GM12878 (cell line): Measurements from ENCODE around the gene PITRM1. TPM values are rescaled to one million over a fixed set of nuclear protein-coding genes. Genes with fewer than 3 reads are reported as not detected.

ENCODE experiments used
- ATAC-seq: fragments of 200-7000 bp; cut with Tn5 transposase; 3 replicates; pipeline ENCODE4 v1.9.1; 2020; ENCODE audit warnings: mild to moderate bottlenecking, moderate library complexity
- BruUV-seq: library from RNA; stranded (reverse); fragments of 400-500 nt; replicated peaks from 2 replicates; lab custom pipeline; 2021; lab: Mats Ljungman, UMichigan
- CTCF ChIA-PET: fragments of 300-600 bp; sonication (Branson Sonifier 250); formaldehyde crosslinking; extraction: SDS; loops from one replicate; lab custom pipeline; 2021; ENCODE audit warnings: inconsistent platforms; lab: Yijun Ruan, JAX
- POLR2A ChIA-PET: fragments of 350-600 bp; formaldehyde crosslinking; extraction: SDS; loops from one replicate; lab custom pipeline; 2021; ENCODE audit warnings: inconsistent platforms; lab: Charles Lee
- RAD21 ChIA-PET: fragments of 300-600 bp; sonication (Branson Sonifier 250); formaldehyde crosslinking; loops from one replicate; lab custom pipeline; 2023; ENCODE audit warnings: antibody characterized with exemption; ENCODE audit not compliant: unreplicated experiment; lab: Charles Lee
- SMC1A ChIA-PET: fragments of 300-600 bp; sonication (Branson Sonifier 250); formaldehyde crosslinking; loops from one replicate; lab custom pipeline; 2023; ENCODE audit not compliant: unreplicated experiment, uncharacterized antibody; lab: Charles Lee
- DNase-seq: peaks from one replicate; pipeline ENCODE4 v3.0.0-alpha.2; 2011; ENCODE audit warnings: low read depth, low spot score
- FAIRE-seq: peaks from 3 replicates; lab custom pipeline; 2011; peaks lifted over from hg19 to GRCh38; lab: Jason Lieb, UNC
- H2AFZ ChIP-seq: 2 replicates; pipeline ENCODE4 v1.6.0; 2011; ENCODE audit warnings: low read depth, low read length, control low read depth; ENCODE audit not compliant: control insufficient read depth
- H3K27ac ChIP-seq: 2 replicates; pipeline ENCODE4 v1.5.1; 2011; ENCODE audit warnings: control low read depth; ENCODE audit not compliant: control insufficient read depth, insufficient read depth
- H3K27me3 ChIP-seq, 2 experiments: replicated peaks in 1 of 2; 2 replicates each; pipeline versions ENCODE4 v1.6.0 to v1.6.1; 2011; ENCODE audit warnings: low read length in 1 of 2; ENCODE audit not compliant: control insufficient read depth in 2 of 2, insufficient read depth in 2 of 2
- H3K36me3 ChIP-seq, 2 experiments: 2 replicates each; pipeline ENCODE4 v1.5.1; 2011; ENCODE audit warnings: low read length in 1 of 2; ENCODE audit not compliant: control insufficient read depth in 2 of 2, insufficient read depth in 2 of 2
- H3K4me1 ChIP-seq: 2 replicates; pipeline ENCODE4 v1.6.1; 2011; ENCODE audit warnings: mild to moderate bottlenecking, low read length, moderate library complexity, mixed read lengths; ENCODE audit not compliant: control insufficient read depth, insufficient read depth
- H3K4me2 ChIP-seq: 2 replicates; pipeline ENCODE4 v1.6.0; 2011; ENCODE audit warnings: control low read depth; ENCODE audit not compliant: control insufficient read depth, insufficient read depth
- H3K4me3 ChIP-seq: fragments of 200-600 bp; sonication (generic); 2 replicates; pipeline ENCODE4 v1.5.1; 2016
- H3K79me2 ChIP-seq: 2 replicates; pipeline ENCODE4 v1.6.0; 2011; ENCODE audit warnings: low read length; ENCODE audit not compliant: control insufficient read depth, insufficient read depth
- H3K9ac ChIP-seq: 2 replicates; pipeline ENCODE4 v1.8.0; 2011; ENCODE audit warnings: low read length, control low read depth, mixed read lengths; ENCODE audit not compliant: control insufficient read depth, insufficient read depth
- H3K9me3 ChIP-seq: replicated peaks from 3 replicates; pipeline ENCODE4 v1.5.1; 2011; ENCODE audit warnings: mild to moderate bottlenecking, low read length; ENCODE audit not compliant: control insufficient read depth, insufficient read depth
- H4K20me1 ChIP-seq: 2 replicates; pipeline ENCODE4 v1.6.0; 2011; ENCODE audit not compliant: control insufficient read depth, insufficient read depth
- BRCA1 ChIP-seq: IDR thresholded peaks from 2 replicates; pipeline ENCODE4 v1.6.1; 2011; ENCODE audit warnings: low read depth, low read length, improper control_type of control experiment
- CREB1 ChIP-seq: IDR thresholded peaks from 2 replicates; pipeline ENCODE4 v1.6.1; 2012; ENCODE audit warnings: low read depth, mild to moderate bottlenecking, inconsistent platforms
- E2F4 ChIP-seq: IDR thresholded peaks from 2 replicates; pipeline ENCODE4 v1.6.1; 2012; ENCODE audit warnings: low read depth, low read length, improper control_type of control experiment
- LARP7 ChIP-seq: fragments of 450-650 bp; IDR thresholded peaks from 2 replicates; pipeline ENCODE4 v1.6.1; 2017; ENCODE audit warnings: mild to moderate bottlenecking
- MTA3 ChIP-seq: IDR thresholded peaks from 2 replicates; pipeline ENCODE4 v1.6.1; 2012; ENCODE audit warnings: low read length, inconsistent platforms, borderline replicate concordance
- NFIC ChIP-seq: IDR thresholded peaks from 2 replicates; pipeline ENCODE4 v1.6.1; 2012; ENCODE audit warnings: low read depth, mild to moderate bottlenecking, inconsistent platforms, low read length, moderate library complexity
- NR2C1 ChIP-seq: fragments of 450-650 bp; IDR thresholded peaks from 2 replicates; pipeline ENCODE4 v1.6.1; 2017; ENCODE audit warnings: antibody characterized with exemption, mild to moderate bottlenecking, moderate library complexity
- NRF1 ChIP-seq: conservative IDR thresholded peaks from 2 replicates; pipeline ENCODE4 v1.6.1; 2011; ENCODE audit warnings: mild to moderate bottlenecking, low read depth, low read length, improper control_type of control experiment
- POLR2AphosphoS5 ChIP-seq: IDR thresholded peaks from 2 replicates; pipeline ENCODE4 v1.6.1; 2011; ENCODE audit warnings: mild to moderate bottlenecking, low read length, inconsistent platforms
- RAD51 ChIP-seq: fragments of 450-650 bp; IDR thresholded peaks from 2 replicates; pipeline ENCODE4 v1.6.1; 2016; ENCODE audit warnings: moderate library complexity, mild to moderate bottlenecking, inconsistent platforms
- SMAD5 ChIP-seq: IDR thresholded peaks from 2 replicates; pipeline ENCODE4 v1.6.1; 2016; ENCODE audit warnings: antibody characterized with exemption, low read depth
- ZBTB33 ChIP-seq: fragments of 450-650 bp; IDR thresholded peaks from 2 replicates; pipeline ENCODE4 v1.6.1; 2017; ENCODE audit warnings: mild to moderate bottlenecking
- ZNF217 ChIP-seq: fragments of 450-650 bp; IDR thresholded peaks from 2 replicates; pipeline ENCODE4 v1.6.1; 2017; ENCODE audit warnings: antibody characterized with exemption, mild to moderate bottlenecking
- WGBS: methylation state at CpG from one replicate; pipeline ENCODE4 v1.1.6; 2016; ENCODE audit warnings: low lambda C conversion rate; ENCODE audit not compliant: insufficient replicate concordance, insufficient coverage; ENCODE audit errors: missing lambda C conversion rate; 5-methylcytosine and 5-hydroxymethylcytosine counted together
- in situ Hi-C: fragments of 300-500 bp; cut with MboI; formaldehyde crosslinking; loops from 9 replicates; pipeline ENCODE4 v1.14.3; 2018; ENCODE audit warnings: mixed read lengths
- intact Hi-C: fragments of 100-400 bp; cut with micrococcal nuclease; formaldehyde crosslinking; loops from one replicate; pipeline ENCODE4 v1.14.2; 2022; ENCODE audit not compliant: unreplicated experiment
- polyA plus RNA-seq, 11 experiments: library from polyadenylated mRNA; depleted of rRNA in 4 of 11; unstranded in 6 of 11; stranded (reverse) in 5 of 11; fragments of >200 nt; fragmentation: Nextera tagmentation in 4 of 11; fragmentation: Illumina TruSeq in 1 of 11; extraction: Ambion mirVana in 4 of 11; extraction: Trizol in 1 of 11; gene quantifications; 1 replicate in 1 of 11; 2 replicates in 10 of 11; pipeline versions ENCODE4 v1.2.1 to v1.2.3, GENCODE V29; 2011 to 2016; ENCODE audit warnings: inconsistent platforms in 2 of 11, missing spikeins in 2 of 11, low read depth in 1 of 11
- total RNA-seq, 4 experiments: library from RNA; depleted of rRNA in 3 of 4; stranded (reverse); fragments of >200 nt in 3 of 4; fragmentation: Illumina TruSeq in 1 of 4; extraction: Trizol in 1 of 4; gene quantifications; 2 replicates each; pipeline versions ENCODE4 v1.2.1 to v1.2.3, GENCODE V29; 2013 to 2021

PITRM1 gene
- total and polyA plus RNA-seq, 10 of the 15 experiments (the other 5 are each of a cell fraction or from before 2014, with no cell fraction given), result 15.5 to 53.0 (median 45.0) TPM

- no peaks in the 10 kb centered on the region for H3K79me2 ChIP-seq
- no peak for ATAC-seq
- no peak for FAIRE-seq
- no peak overlapping the region for H3K4me2 ChIP-seq
- in situ Hi-C loops (no loop called here), intact Hi-C loops (no loop called here)
- H3K27ac ChIP-seq, result no peak overlapping the region
- POLR2A ChIA-PET, result no interaction called here
- RAD21 ChIA-PET, result no interaction called here
- no peak overlapping the region for H3K4me3 ChIP-seq
- H3K27me3 ChIP-seq, result no peaks in the 10 kb centered on the region
- SMC1A ChIA-PET, result no interaction called here
- no peak overlapping the region for H2AFZ ChIP-seq
- no peaks in the 10 kb centered on the region for H4K20me1 ChIP-seq
- peaks cover 23 to 68% of the 10 kb centered on the region in 2 experiments for H3K36me3 ChIP-seq
- H3K4me1 ChIP-seq, result no peaks in the 10 kb centered on the region
- CTCF ChIA-PET, result no interaction called here
- no TSS peak for BruUV-seq
- WGBS, result 88% methylated on average over 21 of the region's 21 CpGs
- TF ChIP-seq NRF1 (no peak), LARP7 (no peak), ZBTB33 (no peak), NR2C1 (no peak)
- no peak overlapping the region for H3K9ac ChIP-seq
- DNase-seq, result no peak
- no peaks in the 10 kb centered on the region for H3K9me3 ChIP-seq
Measured at GRCh38 chr10:3136763-3137611, 35.6 kb downstream of the PITRM1 start.

GRCh38 chr10:3136336-3136735, 36.2 kb downstream of the PITRM1 start:
- no peak overlapping the region for H3K4me3 ChIP-seq
- CTCF ChIA-PET, result no interaction called here
- H3K4me2 ChIP-seq, result no peak overlapping the region
- in situ Hi-C loops (no loop called here), intact Hi-C loops (no loop called here)
- SMC1A ChIA-PET, result no interaction called here
- no peaks in the 10 kb centered on the region for H3K9me3 ChIP-seq
- no peak overlapping the region for H3K27ac ChIP-seq
- FAIRE-seq (no peak), ATAC-seq (no peak), DNase-seq (no peak)
- H2AFZ ChIP-seq, result no peak overlapping the region
- H4K20me1 ChIP-seq, result no peaks in the 10 kb centered on the region
- H3K4me1 ChIP-seq, result no peaks in the 10 kb centered on the region
- RAD21 ChIA-PET, result no interaction called here
- H3K79me2 ChIP-seq, result no peaks in the 10 kb centered on the region
- no peak overlapping the region for H3K9ac ChIP-seq
- BruUV-seq, result no TSS peak
- peaks cover 21 to 68% of the 10 kb centered on the region in 2 experiments for H3K36me3 ChIP-seq
- WGBS, result 94% methylated on average over 14 of the region's 14 CpGs
- TF ChIP-seq RAD51 (no peak), POLR2AphosphoS5 (no peak), SMAD5 (no peak), NR2C1 (no peak), BRCA1 (no peak), MTA3 (no peak), CREB1 (no peak), E2F4 (no peak), NFIC (no peak), ZNF217 (no peak)
- POLR2A ChIA-PET, result no interaction called here
- no peaks in the 10 kb centered on the region for H3K27me3 ChIP-seq
